Sigmoid colon (tissue), 7 donors: ENCODE data around the gene ZNF688. TPM values are rescaled to one million over a fixed set of nuclear protein-coding genes. Genes with fewer than 3 reads are reported as not detected.

ENCODE experiments used
- DNase-seq: peaks from one replicate; pipeline ENCODE4 v3.0.0-alpha.2; 2019
- H3K27ac ChIP-seq, 4 donors: fragments of 200-600 bp; sonication (generic); one replicate each; pipeline ENCODE4 v1.5.1; 2016 to 2019; ENCODE audit warnings: mild to moderate bottlenecking in 1 of 4
- H3K27me3 ChIP-seq, 3 donors: fragments of 200-600 bp; sonication (generic); one replicate each; pipeline ENCODE4 v1.5.1; 2019; ENCODE audit warnings: mild to moderate bottlenecking in 1 of 3
- H3K36me3 ChIP-seq, 4 donors: fragments of 200-600 bp; sonication (generic); one replicate each; pipeline ENCODE4 v1.5.1; 2016 to 2019
- H3K4me1 ChIP-seq, 4 donors: fragments of 200-600 bp; sonication (generic); one replicate each; pipeline ENCODE4 v1.5.1; 2017 to 2019
- H3K4me3 ChIP-seq, 4 donors: fragments of 200-600 bp; sonication (generic); one replicate each; pipeline ENCODE4 v1.5.1; 2017 to 2019; ENCODE audit warnings: mild to moderate bottlenecking in 2 of 4, moderate library complexity in 1 of 4
- H3K9me3 ChIP-seq, 4 donors: fragments of 200-600 bp in 3 of 4; sonication (generic) in 3 of 4; one replicate each; pipeline versions ENCODE4 v1.5.1 to v1.6.1; 2013 to 2019
- EP300 ChIP-seq, 4 donors: sonication (generic); formaldehyde crosslinking; IDR thresholded peaks; one replicate each; pipeline ENCODE4 v1.6.1; 2017; ENCODE audit warnings: antibody characterized with exemption in 4 of 4
- POLR2A ChIP-seq, 2 donors: fragments of 450-650 bp; IDR thresholded peaks; one replicate each; pipeline ENCODE4 v1.6.1; 2016; ENCODE audit warnings: antibody characterized with exemption in 2 of 2, mild to moderate bottlenecking in 2 of 2, moderate library complexity in 2 of 2
- POLR2AphosphoS5 ChIP-seq, 4 donors: sonication (generic); formaldehyde crosslinking; IDR thresholded peaks; one replicate each; pipeline ENCODE4 v1.6.1; 2017; ENCODE audit warnings: antibody characterized with exemption in 4 of 4
- WGBS, 2 donors: extraction: QIAGEN DNeasy Blood & Tissue Kit; methylation state at CpG; one replicate each; pipeline ENCODE4 v1.1.7; 2013; 5-methylcytosine and 5-hydroxymethylcytosine counted together
- intact Hi-C: fragments of 100-400 bp; cut with DNase I; formaldehyde crosslinking; loops from one replicate; pipeline ENCODE4 v1.15.1; 2023
- polyA plus RNA-seq, 3 donors: library from polyadenylated mRNA; stranded (reverse); fragments of 200-250 nt; gene quantifications; one replicate each; pipeline ENCODE4 v1.2.3, GENCODE V29; 2013
- total RNA-seq, 4 donors: library from RNA; depleted of rRNA; stranded (reverse); fragments of >200 nt; gene quantifications; one replicate each; pipeline ENCODE4 v1.1.0, GENCODE V29; 2016
- TF ChIP-seq, protein P1 (sequence below), 4 experiments: fragments of 450-650 bp in 3 of 4; fragments of 200-600 bp in 1 of 4; IDR thresholded peaks; one replicate each; pipeline ENCODE4 v1.5.1; 2016 to 2019; ENCODE audit warnings: antibody characterized with exemption in 4 of 4, mild to moderate bottlenecking in 3 of 4, moderate library complexity in 2 of 4
- donor health status: healthy with polysubstance abuse.
- donor health status: Bipolar disorder and iron deficiency.
- donor health status: healthy.

Gene ZNF688
- 10 to 100 TPM; 21.9 to 32.8 (median 25.4) TPM for total RNA-seq
- polyA plus RNA-seq = 10 to 100 TPM; 16.7 to 22.8 (median 18.0) TPM

DNA sequence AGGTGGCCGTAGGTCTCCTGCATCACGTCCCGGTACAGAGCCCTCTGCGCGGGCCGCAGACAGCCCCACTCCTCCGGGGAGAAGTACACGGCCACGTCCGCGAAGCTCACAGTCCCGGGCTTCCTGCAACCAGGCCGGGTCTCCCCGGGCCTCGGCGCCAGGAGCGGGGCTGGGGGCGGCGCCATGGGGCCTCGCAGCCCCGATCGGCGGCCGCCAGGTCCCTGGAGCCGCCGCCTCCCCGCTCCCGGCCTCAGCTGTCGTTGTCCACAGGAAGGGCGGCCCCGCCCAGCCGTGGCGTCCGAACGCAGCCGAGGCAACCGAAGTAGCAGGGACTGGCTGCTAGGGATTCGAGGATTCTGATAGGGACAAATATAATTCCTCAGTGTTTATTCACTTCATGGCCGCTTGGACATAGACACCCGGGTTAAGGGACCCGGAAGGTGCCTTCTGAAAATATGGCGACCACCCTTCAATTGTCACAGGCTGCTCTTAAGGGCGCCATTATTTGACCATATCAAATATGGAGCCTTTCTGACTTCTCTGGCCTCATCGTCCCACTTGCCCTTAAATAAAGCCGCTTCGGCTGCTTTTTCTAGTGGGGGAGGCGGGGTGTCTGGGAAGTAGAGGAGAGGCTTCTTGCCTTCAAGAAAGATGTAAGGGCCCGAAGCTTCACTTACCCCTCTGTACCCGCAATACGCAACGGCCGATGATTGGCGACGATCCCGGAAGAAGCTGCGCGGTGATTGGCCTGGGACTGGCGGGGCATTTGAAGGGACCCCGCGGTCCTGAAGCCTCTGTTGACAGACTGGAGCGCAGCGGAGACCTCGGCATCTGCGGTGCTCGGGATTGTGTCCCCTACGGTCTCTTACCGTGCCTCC lies at the start of gene ZNF688:
TSS of gene ZNF688 (minus strand) at position 270 of the 878 bp plus-strand sequence. CDS start at position 185, 85 bp downstream.
- TF ChIP-seq, protein P1, sequence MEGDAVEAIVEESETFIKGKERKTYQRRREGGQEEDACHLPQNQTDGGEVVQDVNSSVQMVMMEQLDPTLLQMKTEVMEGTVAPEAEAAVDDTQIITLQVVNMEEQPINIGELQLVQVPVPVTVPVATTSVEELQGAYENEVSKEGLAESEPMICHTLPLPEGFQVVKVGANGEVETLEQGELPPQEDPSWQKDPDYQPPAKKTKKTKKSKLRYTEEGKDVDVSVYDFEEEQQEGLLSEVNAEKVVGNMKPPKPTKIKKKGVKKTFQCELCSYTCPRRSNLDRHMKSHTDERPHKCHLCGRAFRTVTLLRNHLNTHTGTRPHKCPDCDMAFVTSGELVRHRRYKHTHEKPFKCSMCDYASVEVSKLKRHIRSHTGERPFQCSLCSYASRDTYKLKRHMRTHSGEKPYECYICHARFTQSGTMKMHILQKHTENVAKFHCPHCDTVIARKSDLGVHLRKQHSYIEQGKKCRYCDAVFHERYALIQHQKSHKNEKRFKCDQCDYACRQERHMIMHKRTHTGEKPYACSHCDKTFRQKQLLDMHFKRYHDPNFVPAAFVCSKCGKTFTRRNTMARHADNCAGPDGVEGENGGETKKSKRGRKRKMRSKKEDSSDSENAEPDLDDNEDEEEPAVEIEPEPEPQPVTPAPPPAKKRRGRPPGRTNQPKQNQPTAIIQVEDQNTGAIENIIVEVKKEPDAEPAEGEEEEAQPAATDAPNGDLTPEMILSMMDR (IDR thresholded peaks at IDR 0.05) = no peak
- TF ChIP-seq POLR2A (IDR thresholded peaks at IDR 0.05) (peak; percentile 33 to 66), POLR2AphosphoS5 (IDR thresholded peaks at IDR 0.05) (peak; percentile 70 to 87 (median 80))
- intact Hi-C loops = loop anchor here (1.0 to 5.0 kb wide), 5 partner anchors 13 to 87 kb away; partner anchors contain the start of genes FBRS, ZNF747, ZNF764 and ZNF785

DNA sequence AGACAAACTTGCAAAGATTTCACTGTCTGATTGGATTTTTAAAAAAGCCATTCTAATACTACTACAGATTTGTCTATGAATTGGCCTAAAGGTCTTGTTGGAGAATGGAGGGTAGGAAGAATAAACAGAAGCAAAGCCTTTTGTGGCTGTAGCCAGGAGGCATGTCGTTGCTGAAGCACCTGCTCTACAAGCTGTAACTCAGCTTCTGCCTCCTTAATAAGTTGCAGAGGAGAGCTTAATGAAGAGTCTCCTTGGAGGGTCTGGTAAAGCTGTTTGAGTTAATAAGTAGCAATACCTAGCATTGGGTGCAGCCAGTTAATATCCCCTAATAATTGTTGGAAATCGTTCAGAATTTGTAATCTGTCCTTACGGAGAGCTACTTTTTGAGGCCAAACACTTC lies 48.7 kb upstream of the ZNF688 start:
- Histone ChIP-seq H3K27me3 (peaks cover 0 to 4% (median 0%) of the 10 kb centered on the region in 3 donors), H3K36me3 (no peaks in the 10 kb centered on the region), H3K9me3 (no peaks in the 10 kb centered on the region), H3K4me1 (no peaks in the 10 kb centered on the region), H3K27ac (no peak overlapping the region), H3K4me3 (no peak overlapping the region)
- no peak for TF ChIP-seq POLR2A (IDR thresholded peaks at IDR 0.05)
- no peak for TF ChIP-seq POLR2AphosphoS5 (IDR thresholded peaks at IDR 0.05)
- TF ChIP-seq, protein P1 (IDR thresholded peaks at IDR 0.05) = no peak
- no peak for TF ChIP-seq EP300 (IDR thresholded peaks at IDR 0.05)
- intact Hi-C loops = no loop called here
- 54 to 67% methylated on average over 3 of the region's 3 CpGs for WGBS, 2 donors
- no peak for DNase-seq

More for the DNA sequence above, at the start of gene ZNF688:
- WGBS, 2 donors = 0% methylated on average over 67 of the region's 67 CpGs
- H3K36me3 ChIP-seq = peaks cover 0 to 6% (median 0%) of the 10 kb centered on the region in 4 donors
- H3K27ac ChIP-seq = peak within 1 kb of the TSS; percentile 94 to 98 (median 97)
- peak; percentile 99 for DNase-seq
- H3K9me3 ChIP-seq = no peaks in the 10 kb centered on the region
- peak within 1 kb of the TSS; percentile 42 to 95 (median 84) for H3K4me3 ChIP-seq
- peaks cover 0 to 24% (median 21%) of the 10 kb centered on the region in 4 donors for H3K4me1 ChIP-seq
- H3K27me3 ChIP-seq = no peaks in the 10 kb centered on the region

DNA sequence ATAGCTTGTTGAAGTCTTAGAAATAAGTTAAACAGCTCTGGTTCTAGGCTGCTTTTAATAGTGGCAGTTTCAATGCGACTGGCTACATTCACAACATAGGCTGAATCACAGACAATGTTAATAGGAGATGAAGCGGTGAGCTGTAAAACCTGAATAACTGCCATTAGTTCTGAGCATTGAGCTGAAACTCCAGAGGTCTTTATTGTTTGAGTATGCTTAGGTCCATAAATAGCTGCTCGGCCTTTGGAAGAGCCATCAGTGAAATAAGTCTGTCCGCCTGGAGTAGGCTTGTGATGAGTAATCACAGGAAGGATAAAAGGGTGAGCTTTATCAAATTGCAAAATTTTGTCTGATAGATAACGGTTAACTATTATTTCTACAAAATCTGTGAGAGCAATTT lies 48.1 kb upstream of the ZNF688 start:
- Histone ChIP-seq H3K36me3 (no peaks in the 10 kb centered on the region), H3K27ac (no peak overlapping the region), H3K9me3 (no peaks in the 10 kb centered on the region), H3K4me3 (no peak overlapping the region), H3K27me3 (peaks cover 0 to 4% (median 0%) of the 10 kb centered on the region in 3 donors), H3K4me1 (no peaks in the 10 kb centered on the region)
- intact Hi-C loops = no loop called here
- WGBS, 2 donors = 86 to 91% methylated on average over 5 of the region's 5 CpGs
- TF ChIP-seq EP300 (IDR thresholded peaks at IDR 0.05) = no peak
- no peak for TF ChIP-seq POLR2AphosphoS5 (IDR thresholded peaks at IDR 0.05)
- no peak for TF ChIP-seq POLR2A (IDR thresholded peaks at IDR 0.05)
- TF ChIP-seq, protein P1 (IDR thresholded peaks at IDR 0.05) = no peak
- DNase-seq = no peak

DNA sequence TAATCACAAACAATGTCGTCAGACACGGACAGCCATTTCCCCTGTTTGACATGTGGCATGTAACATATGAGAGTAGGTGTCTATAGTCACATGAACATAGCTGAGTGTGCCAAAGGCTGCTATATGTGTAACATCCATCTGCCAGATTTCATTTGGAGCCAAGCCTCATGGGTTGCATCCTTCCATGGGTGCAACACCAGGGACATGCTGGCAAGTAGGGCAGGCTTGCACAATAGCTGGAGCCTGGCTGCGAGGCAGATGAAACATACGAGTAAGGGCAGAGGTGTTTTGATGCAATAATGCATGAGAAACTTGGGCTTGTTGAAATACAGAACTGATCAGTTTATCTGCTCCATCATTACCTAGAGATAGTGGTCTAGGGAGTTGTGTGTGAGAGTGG lies 47.7 kb upstream of the ZNF688 start:
- no peak overlapping the region for H3K4me3 ChIP-seq
- H3K27ac ChIP-seq = no peak overlapping the region
- no peak for TF ChIP-seq POLR2A (IDR thresholded peaks at IDR 0.05)
- no peak for TF ChIP-seq POLR2AphosphoS5 (IDR thresholded peaks at IDR 0.05)
- no peak for TF ChIP-seq EP300 (IDR thresholded peaks at IDR 0.05)
- TF ChIP-seq, protein P1 (IDR thresholded peaks at IDR 0.05) = no peak
- no peak for DNase-seq
- peaks cover 0 to 4% (median 0%) of the 10 kb centered on the region in 3 donors for H3K27me3 ChIP-seq
- H3K36me3 ChIP-seq = no peaks in the 10 kb centered on the region
- H3K4me1 ChIP-seq = no peaks in the 10 kb centered on the region
- intact Hi-C loops = no loop called here
- 86 to 94% methylated on average over 4 of the region's 4 CpGs for WGBS, 2 donors
- no peaks in the 10 kb centered on the region for H3K9me3 ChIP-seq
